Upper lobe of left lung (tissue), 6 donors: Measurements from ENCODE around the gene PTX3. TPM values are rescaled to one million over a fixed set of nuclear protein-coding genes. Genes with fewer than 3 reads are reported as not detected.

ENCODE experiments used
- ATAC-seq, 2 donors: fragments of 200-7000 bp; cut with Tn5 transposase; one replicate each; pipeline ENCODE4 v1.9.1; 2022; ENCODE audit warnings: mild to moderate bottlenecking in 2 of 2, moderate library complexity in 2 of 2; ENCODE audit not compliant: low FRiP score in 2 of 2
- DNase-seq, 2 donors: peaks; one replicate each; pipeline ENCODE4 v3.0.0-alpha.2; 2019 to 2020
- H3K27ac ChIP-seq, 4 donors: fragments of 200-600 bp; sonication (generic); one replicate each; pipeline ENCODE4 v1.5.1; 2016 to 2019
- H3K27me3 ChIP-seq, 4 donors: fragments of 200-600 bp; sonication (generic); one replicate each; pipeline ENCODE4 v1.5.1; 2017 to 2019
- H3K36me3 ChIP-seq, 4 donors: fragments of 200-600 bp; sonication (generic); one replicate each; pipeline ENCODE4 v1.5.1; 2016 to 2019
- H3K4me1 ChIP-seq, 4 donors: fragments of 200-600 bp; sonication (generic); one replicate each; pipeline ENCODE4 v1.5.1; 2018 to 2019
- H3K4me3 ChIP-seq, 4 donors: fragments of 200-600 bp; sonication (generic); one replicate each; pipeline ENCODE4 v1.5.1; 2017 to 2019; ENCODE audit warnings: mild to moderate bottlenecking in 2 of 4, moderate library complexity in 1 of 4
- H3K9me3 ChIP-seq, 4 donors: fragments of 200-600 bp; sonication (generic); one replicate each; pipeline ENCODE4 v1.5.1; 2018 to 2019
- CTCF ChIP-seq, 6 experiments: fragments of 450-650 bp in 4 of 6; fragments of 200-600 bp in 2 of 6; sonication (generic) in 2 of 6; IDR thresholded peaks; one replicate each; pipeline ENCODE4 v1.5.1; 2016 to 2019; ENCODE audit warnings: antibody characterized with exemption in 6 of 6
- EP300 ChIP-seq, 4 donors: sonication (generic); formaldehyde crosslinking; IDR thresholded peaks; one replicate each; pipeline ENCODE4 v1.5.1; 2017; ENCODE audit warnings: antibody characterized with exemption in 4 of 4, control low read depth in 2 of 4
- POLR2A ChIP-seq, 4 donors: fragments of 450-650 bp; IDR thresholded peaks; one replicate each; pipeline ENCODE4 v1.5.1; 2016 to 2017; ENCODE audit warnings: antibody characterized with exemption in 4 of 4, mild to moderate bottlenecking in 2 of 4
- POLR2AphosphoS5 ChIP-seq, 2 donors: sonication (generic); formaldehyde crosslinking; IDR thresholded peaks; one replicate each; pipeline ENCODE4 v1.5.1; 2017; ENCODE audit warnings: antibody characterized with exemption in 2 of 2
- WGBS, 2 donors: methylation state at CpG; one replicate each; pipeline ENCODE4 v1.1.5; 2017 to 2018; 5-methylcytosine and 5-hydroxymethylcytosine counted together
- total RNA-seq, 6 donors: library from RNA; depleted of rRNA in 4 of 6; stranded (reverse); fragments of >200 nt in 4 of 6; gene quantifications; one replicate each; pipeline versions ENCODE4 v1.1.0 to v1.2.1, GENCODE V29; 2016 to 2021
- donor health status: DM: no; HTN: no; CAD: no; lungs with moderate emphysema.
- donor health status: DM: no; HTN: yes; CAD: no; lungs with severe emphysema.

The PTX3 gene
- total RNA-seq, 6 donors from 2014 or later = 2.7 to 20.1 (median 9.4) TPM

GRCh38 chr3:157438194-157438730 lies 1.6 kb downstream of the PTX3 start:
- Histone ChIP-seq H3K4me1 (peaks cover 10 to 25% (median 21%) of the 10 kb centered on the region in 4 donors), H3K36me3 (peaks cover 0 to 2% (median 0%) of the 10 kb centered on the region in 4 donors), H3K9me3 (no peaks in the 10 kb centered on the region), H3K4me3 (peak overlapping the region; percentile 8 to 61 (median 56)), H3K27me3 (no peaks in the 10 kb centered on the region), H3K27ac (peak overlapping the region in 2 of 4 donors; percentile 67 to 71)
- WGBS, 2 donors = 2 to 8% methylated on average over 22 of the region's 22 CpGs
- DNase-seq (peak in 1 of 2 donors; percentile 25), ATAC-seq (peak in 1 of 2 donors; percentile 20)
- TF ChIP-seq POLR2AphosphoS5 (IDR thresholded peaks at IDR 0.05) (no peak), POLR2A (IDR thresholded peaks at IDR 0.05) (no peak), EP300 (IDR thresholded peaks at IDR 0.05) (no peak), CTCF (IDR thresholded peaks at IDR 0.05) (no peak)

GRCh38 chr3:157441102-157441624 lies 4.5 kb downstream of the PTX3 start:
- Histone ChIP-seq H3K36me3 (peaks cover 0 to 2% (median 0%) of the 10 kb centered on the region in 4 donors), H3K4me1 (peaks cover 12 to 39% (median 31%) of the 10 kb centered on the region in 4 donors), H3K27ac (no peak overlapping the region), H3K27me3 (no peaks in the 10 kb centered on the region), H3K4me3 (no peak overlapping the region), H3K9me3 (no peaks in the 10 kb centered on the region)
- no peak for TF ChIP-seq POLR2AphosphoS5 (IDR thresholded peaks at IDR 0.05)
- DNase-seq (no peak), ATAC-seq (no peak)
- 79 to 89% methylated on average over 2 of the region's 2 CpGs for WGBS, 2 donors

- H3K27me3 ChIP-seq = no peaks in the 10 kb centered on the region
- 51 to 77% methylated on average over 2 of the region's 2 CpGs for WGBS, 2 donors
- ATAC-seq = peak in 1 of 2 donors; percentile 62
- peak overlapping the region in 1 of 4 donors; percentile 68 for H3K27ac ChIP-seq
- no peak for TF ChIP-seq POLR2AphosphoS5 (IDR thresholded peaks at IDR 0.05)
- no peak for TF ChIP-seq POLR2A (IDR thresholded peaks at IDR 0.05)
- TF ChIP-seq EP300 (IDR thresholded peaks at IDR 0.05) = no peak
- no peak for TF ChIP-seq CTCF (IDR thresholded peaks at IDR 0.05)
- H3K9me3 ChIP-seq = no peaks in the 10 kb centered on the region
- no peak overlapping the region for H3K4me3 ChIP-seq
- no peak for DNase-seq
- peaks cover 0 to 2% (median 0%) of the 10 kb centered on the region in 4 donors for H3K36me3 ChIP-seq
- peaks cover 12 to 36% (median 24%) of the 10 kb centered on the region in 4 donors for H3K4me1 ChIP-seq
Measured at GRCh38 chr3:157442729-157443128, 6.1 kb downstream of the PTX3 start.

- DNase-seq = no peak
- WGBS, 2 donors = 65 to 73% methylated on average over 3 of the region's 3 CpGs
- no peaks in the 10 kb centered on the region for H3K9me3 ChIP-seq
Measured at GRCh38 chr3:157443905-157444796, 7.5 kb downstream of the PTX3 start.

More at GRCh38 chr3:157443905-157444796, 7.5 kb downstream of the PTX3 start:
- Histone ChIP-seq H3K4me1 (peaks cover 5 to 27% (median 16%) of the 10 kb centered on the region in 4 donors), H3K27ac (peak overlapping the region in 1 of 4 donors; percentile 5), H3K4me3 (no peak overlapping the region), H3K36me3 (peaks cover 0 to 2% (median 0%) of the 10 kb centered on the region in 4 donors), H3K27me3 (no peaks in the 10 kb centered on the region)
- no peak for ATAC-seq
- TF ChIP-seq CTCF (IDR thresholded peaks at IDR 0.05) = no peak
- no peak for TF ChIP-seq POLR2AphosphoS5 (IDR thresholded peaks at IDR 0.05)
- TF ChIP-seq EP300 (IDR thresholded peaks at IDR 0.05) = no peak
- no peak for TF ChIP-seq POLR2A (IDR thresholded peaks at IDR 0.05)
